HepG2 (cell line): ENCODE data around the gene RIMS3. TPM values are rescaled to one million over a fixed set of nuclear protein-coding genes. Genes with fewer than 3 reads are reported as not detected.

Source experiments
- ATAC-seq: fragments of 200-7000 bp; cut with Tn5 transposase; 3 replicates; pipeline ENCODE4 v1.9.1; 2020; ENCODE audit warnings: mild to moderate bottlenecking, moderate library complexity
- BruUV-seq: library from RNA; stranded (reverse); fragments of 400-500 nt; replicated peaks from 2 replicates; lab custom pipeline; 2021; lab: Mats Ljungman, UMichigan
- CTCF ChIA-PET: fragments of 300-600 bp; formaldehyde crosslinking; extraction: SDS; loops from one replicate; lab custom pipeline; 2021; ENCODE audit warnings: low total read pairs, inconsistent platforms, low intra/inter-chr PET ratio; lab: Yijun Ruan, JAX
- POLR2A ChIA-PET: fragments of 350-600 bp; sonication (Branson Sonifier 250); formaldehyde crosslinking; loops from one replicate; lab custom pipeline; 2020; ENCODE audit warnings: antibody characterized with exemption, inconsistent platforms; lab: Yijun Ruan, JAX
- DNase-seq: peaks from one replicate; pipeline ENCODE4 v3.0.0-alpha.2; 2015; ENCODE audit warnings: low spot score
- FAIRE-seq: peaks from 3 replicates; lab custom pipeline; 2011; peaks lifted over from hg19 to GRCh38; lab: Jason Lieb, UNC
- H2AFZ ChIP-seq: one replicate; pipeline ENCODE4 v1.6.1; 2011; ENCODE audit warnings: low read length, inconsistent platforms
- H3K27ac ChIP-seq: fragments of 300-600 bp; 3 replicates; pipeline ENCODE4 v1.8.0; 2011; ENCODE audit warnings: mixed run types, mild to moderate bottlenecking, mixed read lengths, low read length, inconsistent platforms; ENCODE audit not compliant: insufficient read depth; ENCODE audit errors: extremely low read length
- H3K27me3 ChIP-seq, 2 experiments: fragments of 200-600 bp in 1 of 2; 2 replicates in 1 of 2; 3 replicates in 1 of 2; pipeline versions ENCODE4 v1.6.0 to v1.8.0; 2011; ENCODE audit warnings: low read length in 2 of 2, mild to moderate bottlenecking in 2 of 2, moderate library complexity in 2 of 2, inconsistent platforms in 1 of 2; ENCODE audit not compliant: insufficient read depth in 2 of 2, control insufficient read depth in 1 of 2
- H3K36me3 ChIP-seq, 2 experiments: fragments of 200-600 bp in 1 of 2; replicated peaks in 1 of 2; 2 replicates in 1 of 2; 3 replicates in 1 of 2; pipeline versions ENCODE4 v1.5.1 to v1.8.0; 2011; ENCODE audit warnings: low read length in 2 of 2, inconsistent platforms in 1 of 2; ENCODE audit not compliant: insufficient read depth in 2 of 2, control insufficient read depth in 1 of 2
- H3K4me1 ChIP-seq: 2 replicates; pipeline ENCODE4 v1.5.1; 2012; ENCODE audit warnings: low read length, inconsistent platforms; ENCODE audit not compliant: insufficient read depth
- H3K4me2 ChIP-seq: 2 replicates; pipeline ENCODE4 v1.6.0; 2011; ENCODE audit warnings: low read depth, low read length, inconsistent platforms
- H3K4me3 ChIP-seq, 3 experiments: fragments of 200-600 bp in 1 of 3; sonication (generic), shearing (Covaris generic) in 1 of 3; replicated peaks in 1 of 3; 2 replicates each; pipeline ENCODE4 v1.5.1; 2011 to 2016; ENCODE audit warnings: low read length in 3 of 3, inconsistent platforms in 2 of 3, low read depth in 2 of 3, mild to moderate bottlenecking in 2 of 3, control low read depth in 1 of 3, mixed read lengths in 1 of 3; ENCODE audit not compliant: insufficient read depth in 1 of 3
- H3K79me2 ChIP-seq: one replicate; pipeline ENCODE4 v1.6.1; 2011; ENCODE audit warnings: low read length, inconsistent platforms; ENCODE audit not compliant: insufficient read depth
- H3K9ac ChIP-seq: 2 replicates; pipeline ENCODE4 v1.6.0; 2011; ENCODE audit warnings: mild to moderate bottlenecking, low read depth, low read length, inconsistent platforms; ENCODE audit not compliant: insufficient read depth
- H3K9me3 ChIP-seq: 2 replicates; pipeline ENCODE4 v1.5.1; 2012; ENCODE audit warnings: mild to moderate bottlenecking, low read length
- H4K20me1 ChIP-seq: 2 replicates; pipeline ENCODE4 v1.6.0; 2011; ENCODE audit warnings: inconsistent platforms, mild to moderate bottlenecking, low read length, moderate library complexity; ENCODE audit not compliant: insufficient read depth
- MAFF ChIP-seq: IDR thresholded peaks from 2 replicates; pipeline ENCODE4 v1.6.1; 2011; ENCODE audit warnings: low read depth, low read length, improper control_type of control experiment
- MAFK ChIP-seq, 2 experiments: IDR thresholded peaks in 1 of 2; conservative IDR thresholded peaks in 1 of 2; 2 replicates each; pipeline ENCODE4 v1.6.1; 2011; ENCODE audit warnings: improper control_type of control experiment in 2 of 2, low read length in 2 of 2
- NFRKB ChIP-seq: fragments of 450-650 bp; IDR thresholded peaks from 2 replicates; pipeline ENCODE4 v1.6.1; 2017
- NPAS2 ChIP-seq: sonication (generic); formaldehyde crosslinking; IDR thresholded peaks from 2 replicates; pipeline ENCODE4 v1.8.0; 2022; ENCODE audit warnings: mild to moderate bottlenecking, missing genetic modification reagents, borderline replicate concordance
- PHB2 ChIP-seq: fragments of 450-650 bp; IDR thresholded peaks from 2 replicates; pipeline ENCODE4 v1.6.1; 2018; ENCODE audit not compliant: partially characterized antibody
- PHF5A ChIP-seq: IDR thresholded peaks from one replicate; pipeline ENCODE4 v1.6.1; 2018; ENCODE audit warnings: low read depth, missing genetic modification reagents; ENCODE audit not compliant: unreplicated experiment
- RBFOX2 ChIP-seq: fragments of 200-400 bp; formaldehyde crosslinking; IDR thresholded peaks from 2 replicates; pipeline ENCODE4 v1.6.1; 2017; ENCODE audit warnings: low read depth, mild to moderate bottlenecking, low read length
- SNAPC2 ChIP-seq: sonication (generic); formaldehyde crosslinking; IDR thresholded peaks from 2 replicates; pipeline ENCODE4 v1.8.1; 2022; ENCODE audit warnings: mild to moderate bottlenecking, missing genetic modification reagents
- STAG1 ChIP-seq: sonication (generic); formaldehyde crosslinking; IDR thresholded peaks from 2 replicates; pipeline ENCODE4 v1.4.0; 2020; ENCODE audit warnings: missing genetic modification reagents
- ZBTB20 ChIP-seq: sonication (generic); formaldehyde crosslinking; IDR thresholded peaks from 2 replicates; pipeline ENCODE4 v1.8.1; 2023; ENCODE audit warnings: missing genetic modification reagents, low read depth, mild to moderate bottlenecking, borderline replicate concordance
- ZBTB42 ChIP-seq: sonication (generic); formaldehyde crosslinking; IDR thresholded peaks from 2 replicates; pipeline ENCODE4 v1.5.0; 2020; ENCODE audit warnings: mild to moderate bottlenecking, missing genetic modification reagents
- ZGPAT ChIP-seq: IDR thresholded peaks from 2 replicates; pipeline ENCODE4 v1.6.1; 2016; ENCODE audit warnings: mild to moderate bottlenecking
- ZNF710 ChIP-seq: sonication (generic); formaldehyde crosslinking; IDR thresholded peaks from 2 replicates; pipeline ENCODE4 v1.5.0; 2020; ENCODE audit warnings: mild to moderate bottlenecking, missing genetic modification reagents, borderline replicate concordance
- ZNF749 ChIP-seq: sonication (generic); formaldehyde crosslinking; IDR thresholded peaks from 2 replicates; pipeline ENCODE4 v1.8.0; 2022; ENCODE audit warnings: mild to moderate bottlenecking, missing genetic modification reagents, moderate library complexity, borderline replicate concordance
- WGBS: methylation state at CpG from one replicate; pipeline ENCODE4 v1.1.6; 2017; ENCODE audit warnings: low lambda C conversion rate; 5-methylcytosine and 5-hydroxymethylcytosine counted together
- in situ Hi-C: cut with HindIII; loops from 2 replicates; pipeline ENCODE4 v1.10.0; 2017; ENCODE audit warnings: low pct_unique_long_range_greater_than_20kb; ENCODE audit not compliant: extremely low pct_ligation_motif_present
- intact Hi-C: fragments of 100-400 bp; cut with micrococcal nuclease; formaldehyde crosslinking; loops from one replicate; pipeline ENCODE4 v1.10.0; 2022; ENCODE audit not compliant: unreplicated experiment
- polyA plus RNA-seq, 8 experiments: library from polyadenylated mRNA; depleted of rRNA in 3 of 8; stranded (reverse) in 7 of 8; unstranded in 1 of 8; fragments of >200 nt; fragmentation: Illumina TruSeq in 4 of 8; extraction: Trizol in 4 of 8; gene quantifications; 2 replicates each; pipeline versions ENCODE4 v1.2.1 to v1.2.3, GENCODE V29; 2011 to 2016; ENCODE audit warnings: low read depth in 4 of 8, missing spikeins in 1 of 8, mixed read lengths in 1 of 8; ENCODE audit not compliant: insufficient read depth in 1 of 8
- total RNA-seq, 5 experiments: library from RNA; depleted of rRNA; stranded (reverse); fragments of >200 nt; fragmentation: Illumina TruSeq; extraction: Trizol; gene quantifications; 2 replicates each; pipeline ENCODE4 v1.2.3, GENCODE V29; 2016; ENCODE audit warnings: low read depth in 1 of 5

The RIMS3 gene
- total and polyA plus RNA-seq, 2 of the 13 experiments (the other 11 are each of a cell fraction or from before 2014, with no cell fraction given): 2.1 to 5.4 TPM

- H3K36me3 ChIP-seq: no peaks in the 10 kb centered on the region
- TF ChIP-seq STAG1: no peak
- TF ChIP-seq ZNF749 (CRISPR knock-in tag): no peak
- TF ChIP-seq ZBTB20 (CRISPR knock-in tag): no peak
- TF ChIP-seq NPAS2 (CRISPR knock-in tag): no peak
- TF ChIP-seq MAFF: peak; percentile 15; the same call in 1 of the 2 replicates
- no peak for TF ChIP-seq SNAPC2 (CRISPR knock-in tag)
- TF ChIP-seq ZNF710: no peak
- no peak for TF ChIP-seq PHB2
- TF ChIP-seq PHF5A (CRISPR knock-in tag): no peak
- no peak for TF ChIP-seq ZBTB42 (CRISPR knock-in tag)
- no peak for TF ChIP-seq RBFOX2
- no peak for TF ChIP-seq NFRKB
- no peak for TF ChIP-seq ZGPAT (CRISPR knock-in tag)
- TF ChIP-seq MAFK (conservative IDR thresholded peaks at IDR 0.05 in 1 of 2, IDR thresholded peaks at IDR 0.05 in 1 of 2; ENCODE audit: low read length in 2 of 2): peak; percentile 18 to 62; a peak in 3 of 4 replicates
- in situ Hi-C loops: no loop called here
- DNase-seq (no peak), ATAC-seq (no peak), FAIRE-seq (no peak)
- no peak overlapping the region for H2AFZ ChIP-seq
- no TSS peak for BruUV-seq
- 100% methylated on average over 7 of the region's 7 CpGs for WGBS
- H3K9ac ChIP-seq: no peak overlapping the region
- POLR2A ChIA-PET: no interaction called here
- no peaks in the 10 kb centered on the region for H3K9me3 ChIP-seq
- H3K79me2 ChIP-seq: peaks cover 19% of the 10 kb centered on the region
- CTCF ChIA-PET: no interaction called here
- H3K27me3 ChIP-seq: no peaks in the 10 kb centered on the region
- H3K4me3 ChIP-seq: no peak overlapping the region
- no peak overlapping the region for H3K4me2 ChIP-seq
- H3K27ac ChIP-seq: no peak overlapping the region
- peaks cover 16% of the 10 kb centered on the region for H3K4me1 ChIP-seq
- intact Hi-C loops: no loop called here
- H4K20me1 ChIP-seq: no peaks in the 10 kb centered on the region; the same call in 1 of the 2 replicates
These were observed 21.6 kb upstream of the RIMS3 start for GRCh38 chr1:40687059-40687458.
